Astrocyte of the spinal cord (primary cell): ENCODE measurements around the gene NADSYN1.

ENCODE experiments used
- DNase-seq: peaks from one replicate; pipeline ENCODE4 v3.0.0; 2011; ENCODE audit warnings: low read depth, low spot score
- H3K4me3 ChIP-seq: 2 replicates; pipeline ENCODE4 v1.5.1; 2011; ENCODE audit warnings: low read depth, mild to moderate bottlenecking, low read length, moderate library complexity
- in situ Hi-C: cut with HindIII; loops from 2 replicates; pipeline ENCODE4 v1.10.0; 2017; ENCODE audit warnings: low sequenced_read_pairs
- TF ChIP-seq, protein P1 (sequence below): IDR thresholded peaks from 2 replicates; pipeline ENCODE4 v1.5.1; 2012; ENCODE audit warnings: low read depth, mild to moderate bottlenecking, low read length, inconsistent platforms

Gene NADSYN1

DNA sequence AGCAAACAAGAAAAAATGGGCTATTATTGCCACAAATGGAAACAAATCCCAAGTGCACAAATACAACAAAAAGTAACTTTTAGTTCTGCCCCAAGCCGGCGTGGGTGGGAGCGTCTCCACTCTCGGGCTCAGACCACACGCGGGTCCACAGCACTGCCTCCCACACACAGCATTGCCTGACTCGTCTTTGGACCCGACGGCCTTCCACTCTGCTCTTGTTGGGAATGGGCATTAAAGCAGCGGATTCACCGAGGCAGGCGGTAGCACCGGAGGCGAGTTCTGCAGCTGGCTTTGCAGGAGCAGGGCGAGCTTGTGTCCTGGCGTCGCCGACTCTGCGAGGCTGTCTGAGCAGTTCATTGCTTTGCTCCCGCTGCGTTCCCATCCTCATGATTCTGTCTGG is 23.0 kb downstream of the NADSYN1 start:
- no peak for DNase-seq
- TF ChIP-seq, protein P1, sequence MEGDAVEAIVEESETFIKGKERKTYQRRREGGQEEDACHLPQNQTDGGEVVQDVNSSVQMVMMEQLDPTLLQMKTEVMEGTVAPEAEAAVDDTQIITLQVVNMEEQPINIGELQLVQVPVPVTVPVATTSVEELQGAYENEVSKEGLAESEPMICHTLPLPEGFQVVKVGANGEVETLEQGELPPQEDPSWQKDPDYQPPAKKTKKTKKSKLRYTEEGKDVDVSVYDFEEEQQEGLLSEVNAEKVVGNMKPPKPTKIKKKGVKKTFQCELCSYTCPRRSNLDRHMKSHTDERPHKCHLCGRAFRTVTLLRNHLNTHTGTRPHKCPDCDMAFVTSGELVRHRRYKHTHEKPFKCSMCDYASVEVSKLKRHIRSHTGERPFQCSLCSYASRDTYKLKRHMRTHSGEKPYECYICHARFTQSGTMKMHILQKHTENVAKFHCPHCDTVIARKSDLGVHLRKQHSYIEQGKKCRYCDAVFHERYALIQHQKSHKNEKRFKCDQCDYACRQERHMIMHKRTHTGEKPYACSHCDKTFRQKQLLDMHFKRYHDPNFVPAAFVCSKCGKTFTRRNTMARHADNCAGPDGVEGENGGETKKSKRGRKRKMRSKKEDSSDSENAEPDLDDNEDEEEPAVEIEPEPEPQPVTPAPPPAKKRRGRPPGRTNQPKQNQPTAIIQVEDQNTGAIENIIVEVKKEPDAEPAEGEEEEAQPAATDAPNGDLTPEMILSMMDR: no peak
- in situ Hi-C loops: no loop called here
- H3K4me3 ChIP-seq: no peak overlapping the region

DNA sequence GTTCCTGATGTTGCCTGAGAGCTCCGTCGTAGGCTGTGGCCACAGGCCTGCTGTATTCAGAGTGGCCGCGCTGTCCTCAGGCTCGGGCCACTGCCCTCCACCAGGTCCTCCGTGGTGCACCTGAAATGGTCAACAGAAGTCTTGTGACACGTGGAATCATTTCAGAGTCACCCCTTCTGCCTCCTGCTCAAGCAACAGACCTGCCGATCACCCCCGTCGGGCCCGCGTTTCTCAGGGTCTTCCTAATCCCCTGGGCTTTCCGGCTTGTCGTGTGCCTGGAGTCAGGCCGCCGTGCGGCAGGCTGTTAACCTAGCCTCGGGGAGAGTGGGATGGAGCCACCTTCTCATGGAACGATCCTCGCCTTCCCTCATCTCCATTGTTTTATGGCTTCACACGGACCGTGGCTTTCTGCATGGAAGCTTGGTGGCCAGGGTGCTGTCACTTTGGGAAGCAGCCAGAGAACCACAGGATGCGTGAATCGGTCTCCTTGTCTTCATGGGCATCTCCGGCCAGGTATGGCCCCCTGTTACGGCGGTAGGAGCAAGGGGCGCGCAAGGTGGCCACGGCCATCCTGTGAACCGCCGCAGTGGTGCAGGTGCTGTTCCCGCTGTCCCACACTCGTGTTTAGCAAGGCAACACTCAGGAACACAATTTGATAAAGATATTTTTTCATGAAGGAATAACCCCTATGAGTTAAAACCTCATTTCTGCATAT is 24.1 kb downstream of the NADSYN1 start:
- TF ChIP-seq, protein P1: no peak
- DNase-seq: no peak
- in situ Hi-C loops: no loop called here
- no peak overlapping the region for H3K4me3 ChIP-seq

DNA sequence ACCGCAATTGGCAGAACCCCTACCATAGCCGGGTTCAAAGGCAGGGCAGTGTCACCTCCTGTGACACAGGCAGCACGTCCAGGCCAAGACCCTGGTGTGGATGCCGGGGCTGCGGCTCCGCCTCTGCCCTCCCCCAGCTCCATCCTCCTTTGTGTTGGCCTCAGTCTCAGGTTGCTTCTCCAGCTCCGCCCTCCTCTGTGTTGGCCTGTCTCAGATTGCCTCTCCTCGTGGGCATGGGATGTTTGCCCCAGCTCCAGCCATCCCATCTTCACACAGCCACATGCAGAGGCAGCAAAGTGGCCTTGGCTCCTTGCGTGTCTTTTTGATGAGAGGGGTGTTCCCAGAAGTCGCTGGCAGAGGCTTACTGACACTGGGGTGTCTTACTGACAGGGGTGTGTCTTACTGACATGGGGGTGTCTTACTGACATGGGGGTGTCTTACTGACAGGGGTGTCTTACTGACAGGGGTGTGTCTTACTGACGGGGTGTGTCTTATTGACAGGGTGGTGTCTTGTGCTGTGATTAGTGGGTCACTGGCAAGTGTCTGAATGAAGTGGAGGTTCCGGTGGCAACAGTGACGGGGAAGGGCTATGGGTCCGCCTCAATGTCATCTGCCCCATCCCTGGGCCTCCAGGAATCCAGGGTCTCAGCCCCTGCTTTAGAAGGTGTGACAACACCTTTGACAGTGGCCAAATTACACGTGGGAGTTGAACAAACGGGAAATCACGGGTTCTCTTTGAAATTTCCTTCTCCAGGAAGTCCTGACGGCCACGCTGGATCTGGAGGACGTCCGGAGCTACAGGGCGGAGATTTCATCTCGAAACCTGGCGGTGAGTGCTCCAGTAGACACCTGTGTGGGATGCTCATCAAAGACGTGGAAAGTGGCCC is 24.9 kb downstream of the NADSYN1 start:
- DNase-seq: no peak
- in situ Hi-C loops: no loop called here
- no peak overlapping the region for H3K4me3 ChIP-seq
- TF ChIP-seq, protein P1: no peak

DNA sequence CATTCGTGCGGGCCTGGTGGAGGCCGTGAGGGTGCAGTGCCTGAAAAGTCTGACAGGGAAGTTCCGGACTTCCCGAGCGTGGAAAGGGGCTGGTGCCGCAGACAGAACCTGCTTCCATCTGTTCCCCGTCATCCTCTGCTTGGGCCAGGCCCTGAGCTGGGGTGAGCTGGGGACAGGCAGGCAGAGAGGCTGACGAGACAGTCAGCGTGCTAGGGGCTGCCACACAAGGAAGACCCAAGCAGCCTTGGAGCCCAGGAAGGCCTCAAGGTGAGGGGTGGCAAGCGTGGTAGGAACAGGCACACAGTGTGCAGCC is 25.5 kb downstream of the NADSYN1 start:
- DNase-seq: no peak
- H3K4me3 ChIP-seq: no peak overlapping the region
- in situ Hi-C loops: no loop called here
- TF ChIP-seq, protein P1: no peak

DNA sequence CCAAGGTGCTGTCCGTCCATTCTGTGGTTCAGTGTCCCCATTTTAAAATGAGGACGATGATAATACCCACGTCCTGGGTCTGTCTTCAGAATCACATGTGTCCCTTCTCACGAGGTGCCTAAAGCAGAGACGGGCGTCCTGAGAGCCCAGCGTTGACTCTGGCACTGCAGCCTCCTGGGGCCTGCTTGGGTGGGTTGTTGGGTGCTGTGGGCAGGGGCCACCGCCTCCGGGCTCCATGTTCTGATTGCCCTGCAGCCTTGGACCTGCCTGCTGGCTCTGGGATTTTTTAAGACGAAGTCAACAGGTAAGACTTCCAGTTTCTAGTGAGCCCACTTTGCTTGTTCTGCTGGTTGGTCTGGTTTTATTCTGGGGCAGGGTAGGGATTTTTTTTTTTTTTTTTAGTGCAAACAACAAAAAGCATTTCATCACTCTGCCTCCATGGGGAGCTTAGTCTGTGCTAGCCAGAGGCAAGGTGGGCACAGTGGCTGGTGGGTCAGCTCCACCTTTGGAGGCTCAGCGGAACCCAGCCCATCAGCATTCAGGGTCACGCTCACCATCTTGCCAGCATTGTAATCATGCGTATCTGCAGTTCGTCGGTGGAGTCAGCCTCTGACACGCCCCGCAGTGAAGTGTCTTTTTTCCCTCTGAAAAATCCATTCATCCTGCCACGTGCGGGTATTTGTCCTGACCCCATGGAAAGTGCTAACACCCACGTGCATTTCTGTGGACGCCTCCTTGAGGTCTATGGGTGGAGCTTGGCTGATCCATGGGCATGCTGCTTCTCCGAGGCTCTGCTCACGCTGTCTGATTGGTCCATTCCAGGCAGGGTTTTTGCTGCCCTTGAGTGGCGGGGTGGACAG is 28.3 kb downstream of the NADSYN1 start:
- no peak for DNase-seq
- no peak overlapping the region for H3K4me3 ChIP-seq
- in situ Hi-C loops: no loop called here
- TF ChIP-seq, protein P1: no peak

DNA sequence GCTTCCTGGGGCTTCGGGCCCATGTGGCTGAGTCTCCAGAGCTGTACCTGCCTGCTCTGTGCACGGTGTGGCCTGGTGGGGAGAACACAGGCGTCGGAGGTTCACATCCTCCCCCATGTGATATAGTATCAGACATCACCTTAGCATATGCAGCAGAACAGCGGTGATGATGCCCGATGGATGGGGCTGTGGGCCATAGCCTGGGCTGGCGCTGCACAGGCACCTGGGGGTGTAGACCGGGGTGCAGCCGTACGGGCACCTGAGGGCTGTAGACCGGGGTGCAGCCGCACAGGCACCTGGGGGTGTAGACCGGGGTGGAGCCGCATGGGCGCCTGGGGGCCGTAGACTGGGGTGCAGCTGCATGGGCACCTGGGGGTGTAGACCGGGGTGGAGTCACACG is 29.2 kb downstream of the NADSYN1 start:
- TF ChIP-seq, protein P1: no peak
- DNase-seq: no peak
- H3K4me3 ChIP-seq: no peak overlapping the region
- in situ Hi-C loops: no loop called here
